ENCODE data around the gene MSH6. TPM values are rescaled to one million over a fixed set of nuclear protein-coding genes. Genes with fewer than 3 reads are reported as not detected.
"Not testable (repeated sequence)": the region's sequence is repeated elsewhere in the genome, so short reads cannot be mapped to it uniquely, and the experiment has no call there.

The MSH6 gene

GRCh38 chr2:47853067-47853777 lies 70.3 kb downstream of the MSH6 start:
- not testable (repeated sequence) for H3K9me3 ChIP-seq (replicated peaks; ENCODE audit: low read length); H3K4me3 ChIP-seq (ENCODE audit: low read length); H3K27me3 ChIP-seq (ENCODE audit: control insufficient read depth, insufficient read depth, low read length); H3K4me1 ChIP-seq (ENCODE audit: control insufficient read depth, insufficient read depth, low read length); H3K36me3 ChIP-seq (ENCODE audit: insufficient read depth, low read length); H3K9ac ChIP-seq (ENCODE audit: low read depth, low read length); H3K4me2 ChIP-seq (ENCODE audit: low read length)

Small RNAs within 50 kb of the gene (small RNA-seq; reads per million reads assigned to genes)
- gene RF00026 (not detected), gene RPL36AP15 (not detected)

All from skeletal muscle satellite cell (primary cell).